ENCODE results near the gene SRMS.
A peak's percentile ranks its signal among the peaks of the same experiment; 100 is the strongest.

Gene SRMS

GRCh38 chr20:63567386-63568169, 20.0 kb upstream of the SRMS start:
- no peak for TF ChIP-seq CTCF (IDR thresholded peaks at IDR 0.05; ENCODE audit: extremely low read depth, insufficient read depth, missing control alignments)
- in situ Hi-C loops (cut with MboI; ENCODE audit: low pct_unique_long_range_greater_than_20kb, low sequenced_read_pairs, unreplicated experiment) = no loop called here
- DNase-seq (ENCODE audit: low spot score) = peak; percentile 79

- DNase-seq (ENCODE audit: low spot score) = no peak
- TF ChIP-seq CTCF (IDR thresholded peaks at IDR 0.05; ENCODE audit: extremely low read depth, insufficient read depth, missing control alignments) = no peak
- in situ Hi-C loops (cut with MboI; ENCODE audit: low pct_unique_long_range_greater_than_20kb, low sequenced_read_pairs, unreplicated experiment) = no loop called here
Measured at GRCh38 chr20:63567136-63567385, 19.5 kb upstream of the SRMS start.

DNA sequence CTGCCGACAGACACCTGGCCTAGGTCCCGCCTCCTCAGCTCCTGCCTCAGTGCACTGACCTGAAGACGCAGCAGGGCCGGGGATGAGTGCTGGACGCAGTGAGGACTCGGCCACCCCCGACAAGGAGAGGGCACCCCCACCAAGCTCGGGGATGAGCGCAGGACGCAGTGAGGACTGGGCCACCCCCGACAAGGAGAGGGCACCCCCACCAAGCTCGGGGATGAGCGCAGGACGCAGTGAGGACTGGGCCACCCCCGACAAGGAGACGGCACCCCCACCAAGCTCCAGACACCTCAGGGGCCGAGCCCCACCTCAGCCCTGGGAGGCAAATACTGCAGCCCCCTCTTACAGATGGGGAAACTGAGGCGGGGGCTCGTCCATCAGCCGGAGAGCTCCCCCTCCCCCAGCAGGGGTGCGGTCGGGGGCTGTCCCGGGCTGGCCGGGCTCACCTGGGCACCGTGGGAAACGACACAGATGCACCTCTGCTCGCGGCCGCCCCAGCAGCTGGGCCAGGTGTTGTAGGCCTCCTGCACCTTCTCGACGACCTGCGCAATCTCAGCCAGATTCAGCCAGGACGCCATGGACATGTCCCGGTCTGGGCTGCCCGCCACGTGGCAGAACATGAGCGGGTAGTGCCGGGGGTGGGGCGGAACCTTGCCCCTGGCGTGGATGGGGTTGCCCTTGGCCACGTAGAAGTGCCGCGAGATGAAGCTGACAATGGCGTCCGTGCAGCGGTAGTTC, 19.0 kb upstream of the SRMS start:
- no peak for TF ChIP-seq CTCF (IDR thresholded peaks at IDR 0.05; ENCODE audit: extremely low read depth, insufficient read depth, missing control alignments)
- in situ Hi-C loops (cut with MboI; ENCODE audit: low pct_unique_long_range_greater_than_20kb, low sequenced_read_pairs, unreplicated experiment) = no loop called here
- no peak for DNase-seq (ENCODE audit: low spot score)

- DNase-seq (ENCODE audit: low spot score) = no peak
- TF ChIP-seq CTCF (IDR thresholded peaks at IDR 0.05; ENCODE audit: extremely low read depth, insufficient read depth, missing control alignments) = no peak
- in situ Hi-C loops (cut with MboI; ENCODE audit: low pct_unique_long_range_greater_than_20kb, low sequenced_read_pairs, unreplicated experiment) = no loop called here
Measured at GRCh38 chr20:63565699-63566335, 18.3 kb upstream of the SRMS start.

DNA sequence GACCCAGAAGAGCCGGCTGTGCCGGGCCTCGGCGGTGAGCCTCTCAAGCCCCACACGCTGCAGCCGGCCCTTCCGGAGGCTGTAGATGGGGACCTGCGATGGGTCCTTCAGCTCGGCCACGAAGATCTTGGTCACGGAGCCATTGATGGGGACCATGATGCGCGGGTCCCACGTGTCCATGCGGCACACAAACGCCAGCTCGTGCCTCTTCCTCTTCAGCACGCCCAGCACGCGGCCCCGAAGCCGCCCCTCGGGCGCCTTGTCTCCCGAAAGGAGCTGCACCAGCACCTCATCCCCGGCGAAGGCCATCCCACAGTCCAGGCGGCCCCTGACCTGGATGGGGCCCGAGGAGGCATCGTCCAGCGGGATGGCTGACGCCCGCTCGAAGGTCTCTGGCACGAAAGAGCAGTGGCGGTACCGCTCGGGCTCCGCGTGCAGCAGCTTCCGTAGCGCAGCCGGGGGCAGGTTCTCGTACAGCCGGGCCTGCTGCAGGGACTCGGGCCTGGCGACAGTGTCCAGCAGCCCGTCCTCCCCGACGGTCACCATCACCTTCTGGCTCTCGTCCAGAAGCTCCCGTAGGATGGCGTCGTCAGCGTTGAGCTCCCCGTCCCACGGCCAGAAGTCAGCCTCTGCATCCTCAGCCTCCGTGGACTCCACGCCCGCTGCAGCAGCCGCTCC, 17.6 kb upstream of the SRMS start:
- DNase-seq (ENCODE audit: low spot score) = no peak
- TF ChIP-seq CTCF (IDR thresholded peaks at IDR 0.05; ENCODE audit: extremely low read depth, insufficient read depth, missing control alignments) = no peak
- in situ Hi-C loops (cut with MboI; ENCODE audit: low pct_unique_long_range_greater_than_20kb, low sequenced_read_pairs, unreplicated experiment) = no loop called here

DNA sequence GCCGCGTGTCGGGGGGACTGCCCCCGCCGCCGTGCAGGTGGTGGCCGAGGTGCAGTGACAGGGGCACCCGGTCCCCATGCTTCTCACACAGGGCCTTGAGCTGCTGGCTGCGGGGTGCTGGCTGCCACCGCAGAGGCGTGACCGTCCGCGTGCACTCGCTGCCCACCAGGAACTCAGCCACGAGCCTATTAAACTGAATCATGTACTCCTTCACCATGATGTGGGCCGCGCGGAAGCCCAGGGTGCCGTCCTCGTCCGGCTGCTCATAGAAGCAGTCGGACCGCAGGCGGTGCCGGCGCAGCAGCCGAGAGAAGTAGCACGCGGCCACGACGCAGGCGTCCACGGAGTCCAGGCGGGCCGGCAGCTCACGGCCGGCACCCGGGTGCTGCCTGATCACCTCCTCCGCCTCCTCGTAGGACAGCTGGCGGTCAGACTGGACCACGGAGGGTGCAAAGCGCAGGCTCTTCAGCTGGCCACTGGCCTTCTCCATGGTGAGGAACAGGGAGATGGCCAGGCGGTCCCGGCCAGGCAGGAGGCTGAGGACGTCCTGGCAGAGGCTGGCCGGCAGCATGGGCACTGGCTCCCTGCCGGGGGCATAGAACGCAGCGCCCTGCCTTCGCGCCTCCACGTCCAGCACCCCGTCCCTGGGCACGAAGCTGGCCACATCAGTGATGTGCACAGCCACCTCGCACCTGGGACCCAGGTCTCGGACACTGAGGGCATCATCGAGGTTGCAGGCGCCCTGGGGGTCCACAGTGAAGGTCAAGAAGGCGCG, 16.7 kb upstream of the SRMS start:
- no peak for TF ChIP-seq CTCF (IDR thresholded peaks at IDR 0.05; ENCODE audit: extremely low read depth, insufficient read depth, missing control alignments)
- in situ Hi-C loops (cut with MboI; ENCODE audit: low pct_unique_long_range_greater_than_20kb, low sequenced_read_pairs, unreplicated experiment) = no loop called here

More for the DNA sequence above, 16.7 kb upstream of the SRMS start:
- no peak for DNase-seq (ENCODE audit: low spot score)

Measured in GM13977 (cell line).